IMR-90 (cell line): Measurements from ENCODE around the gene CENPN. TPM values are rescaled to one million over a fixed set of nuclear protein-coding genes. Genes with fewer than 3 reads are reported as not detected.

ENCODE experiments used
- ATAC-seq: fragments of 200-7000 bp; cut with Tn5 transposase; 2 replicates; pipeline ENCODE4 v1.9.1; 2020; ENCODE audit warnings: low read depth, mild to moderate bottlenecking, moderate library complexity
- BruUV-seq: library from RNA; stranded (reverse); fragments of 400-500 nt; replicated peaks from 2 replicates; lab custom pipeline; 2021; lab: Mats Ljungman, UMichigan
- CTCF ChIA-PET: fragments of 300-600 bp; formaldehyde crosslinking; extraction: SDS; loops from one replicate; lab custom pipeline; 2021; ENCODE audit warnings: antibody characterized with exemption; lab: Yijun Ruan, JAX
- POLR2A ChIA-PET: fragments of 300-600 bp; sonication (Branson Sonifier 250); formaldehyde crosslinking; loops from one replicate; lab custom pipeline; 2022; ENCODE audit warnings: antibody characterized with exemption; ENCODE audit not compliant: unreplicated experiment; lab: Charles Lee
- DNase-seq: peaks from one replicate; pipeline ENCODE4 v3.0.0; 2013
- H2AFZ ChIP-seq: replicated peaks from 2 replicates; pipeline ENCODE3; 2013; ENCODE audit warnings: low read length, mild to moderate bottlenecking; ENCODE audit not compliant: poor library complexity
- H2AK5ac ChIP-seq: 2 replicates; pipeline ENCODE4 v1.6.1; 2013; ENCODE audit warnings: low read depth, low read length, inconsistent platforms
- H2AK9ac ChIP-seq: replicated peaks from 2 replicates; pipeline ENCODE3; 2013; ENCODE audit warnings: mild to moderate bottlenecking, low read depth, low read length, moderate library complexity; ENCODE audit not compliant: poor library complexity
- H2BK120ac ChIP-seq: 2 replicates; pipeline ENCODE4 v1.6.1; 2013; ENCODE audit warnings: low read depth, low read length, inconsistent platforms
- H2BK15ac ChIP-seq: 3 replicates; pipeline ENCODE4 v1.6.1; 2013; ENCODE audit warnings: low read depth, low read length, inconsistent platforms
- H2BK20ac ChIP-seq: 2 replicates; pipeline ENCODE4 v1.6.1; 2013; ENCODE audit warnings: low read depth, mild to moderate bottlenecking, inconsistent platforms, low read length, moderate library complexity
- H2BK5ac ChIP-seq: 2 replicates; pipeline ENCODE4 v1.6.1; 2013; ENCODE audit warnings: mild to moderate bottlenecking, low read depth, low read length, inconsistent platforms; ENCODE audit not compliant: poor library complexity, severe bottlenecking
- H3K14ac ChIP-seq: replicated peaks from 2 replicates; pipeline ENCODE4 v1.6.1; 2013; ENCODE audit warnings: low read depth, low read length, inconsistent platforms
- H3K18ac ChIP-seq: 2 replicates; pipeline ENCODE4 v1.6.1; 2013; ENCODE audit warnings: low read depth, low read length, control low read depth
- H3K23ac ChIP-seq: 2 replicates; pipeline ENCODE4 v1.6.1; 2013; ENCODE audit warnings: low read depth, low read length, inconsistent platforms
- H3K27ac ChIP-seq: 2 replicates; pipeline ENCODE4 v1.5.1; 2013; ENCODE audit warnings: mild to moderate bottlenecking, control low read depth, low read length; ENCODE audit not compliant: insufficient read depth
- H3K27me3 ChIP-seq: 2 replicates; pipeline ENCODE4 v1.6.1; 2013; ENCODE audit warnings: low read length; ENCODE audit not compliant: control insufficient read depth, insufficient read depth
- H3K36me3 ChIP-seq: 2 replicates; pipeline ENCODE4 v1.6.1; 2013; ENCODE audit warnings: low read length, mixed read lengths; ENCODE audit not compliant: control insufficient read depth, insufficient read depth
- H3K4ac ChIP-seq: 2 replicates; pipeline ENCODE4 v1.6.1; 2013; ENCODE audit warnings: low read depth, low read length, inconsistent platforms
- H3K4me1 ChIP-seq: 2 replicates; pipeline ENCODE4 v1.6.1; 2013; ENCODE audit warnings: low read length, mixed read lengths; ENCODE audit not compliant: control insufficient read depth, insufficient read depth
- H3K4me2 ChIP-seq: 2 replicates; pipeline ENCODE4 v1.6.1; 2013; ENCODE audit warnings: low read depth, mild to moderate bottlenecking, control low read depth, low read length, moderate library complexity
- H3K4me3 ChIP-seq: 2 replicates; pipeline ENCODE4 v1.5.1; 2013; ENCODE audit warnings: low read depth, mild to moderate bottlenecking, control low read depth, low read length, moderate library complexity; ENCODE audit not compliant: insufficient read depth
- H3K56ac ChIP-seq: 2 replicates; pipeline ENCODE4 v1.6.1; 2013; ENCODE audit warnings: low read length, inconsistent platforms; ENCODE audit not compliant: insufficient read depth; ENCODE audit errors: extremely low read depth
- H3K79me1 ChIP-seq, 2 experiments: 2 replicates each; pipeline ENCODE4 v1.6.1; 2013; ENCODE audit warnings: low read length in 2 of 2, inconsistent platforms in 1 of 2, low read depth in 1 of 2
- H3K9ac ChIP-seq: 2 replicates; pipeline ENCODE4 v1.6.1; 2013; ENCODE audit warnings: low read depth, low read length, control low read depth
- H3K9me1 ChIP-seq: 2 replicates; pipeline ENCODE4 v1.6.1; 2013; ENCODE audit warnings: low read length, inconsistent platforms; ENCODE audit not compliant: insufficient read depth
- H3K9me3 ChIP-seq: 2 replicates; pipeline ENCODE4 v1.6.1; 2013; ENCODE audit warnings: low read length; ENCODE audit not compliant: control insufficient read depth, insufficient read depth
- H4K20me1 ChIP-seq: 2 replicates; pipeline ENCODE4 v1.6.1; 2013; ENCODE audit warnings: low read length, inconsistent platforms; ENCODE audit not compliant: insufficient read depth
- H4K5ac ChIP-seq: 2 replicates; pipeline ENCODE4 v1.6.1; 2013; ENCODE audit warnings: mild to moderate bottlenecking, low read depth, low read length, control low read depth
- H4K8ac ChIP-seq, 2 experiments: 2 replicates each; pipeline ENCODE4 v1.6.1; 2013; ENCODE audit warnings: low read depth in 2 of 2, low read length in 2 of 2, control low read depth in 1 of 2, inconsistent platforms in 1 of 2
- H4K91ac ChIP-seq: 2 replicates; pipeline ENCODE4 v1.6.1; 2013; ENCODE audit warnings: low read depth, low read length, inconsistent platforms; ENCODE audit not compliant: insufficient read depth
- BHLHE40 ChIP-seq: fragments of 150-350 bp; IDR thresholded peaks from 2 replicates; pipeline ENCODE4 v1.6.1; 2016; ENCODE audit warnings: mild to moderate bottlenecking, low read depth, low read length
- CEBPB ChIP-seq: IDR thresholded peaks from 2 replicates; pipeline ENCODE4 v1.6.1; 2012; ENCODE audit warnings: low read depth, low read length, improper control_type of control experiment
- CTCF ChIP-seq: conservative IDR thresholded peaks from 2 replicates; pipeline ENCODE4 v1.5.1; 2012; ENCODE audit warnings: mild to moderate bottlenecking, low read depth, low read length, improper control_type of control experiment
- ELK1 ChIP-seq: fragments of 150-350 bp; IDR thresholded peaks from 2 replicates; pipeline ENCODE4 v1.6.1; 2016; ENCODE audit warnings: low read depth, mild to moderate bottlenecking, low read length, moderate library complexity, borderline replicate concordance
- MAFK ChIP-seq: IDR thresholded peaks from 2 replicates; pipeline ENCODE4 v1.6.1; 2012; ENCODE audit warnings: low read depth, low read length, improper control_type of control experiment
- SMC3 ChIP-seq: fragments of 150-350 bp; IDR thresholded peaks from 2 replicates; pipeline ENCODE4 v1.6.1; 2016; ENCODE audit warnings: low read depth, mild to moderate bottlenecking, antibody characterized with exemption, low read length, moderate library complexity
- WGBS, 2 experiments: methylation state at CpG; one replicate each; pipeline versions ENCODE4 v1.1.5 to v1.1.7; 2013; ENCODE audit warnings: missing lambda C conversion rate in 2 of 2; ENCODE audit not compliant: insufficient read length in 1 of 2; ENCODE audit errors: extremely low coverage in 2 of 2; 5-methylcytosine and 5-hydroxymethylcytosine counted together
- dilution Hi-C: fragments of 300-500 bp; cut with HindIII; formaldehyde crosslinking; loops from one replicate; pipeline ENCODE4 v1.14.3; 2018; ENCODE audit warnings: low sequenced_read_pairs; ENCODE audit not compliant: unreplicated experiment
- in situ Hi-C: fragments of 300-500 bp; cut with MboI; formaldehyde crosslinking; loops from 3 replicates; pipeline ENCODE4 v1.14.3; 2019; ENCODE audit warnings: low sequenced_read_pairs, inconsistent platforms, mixed read lengths
- intact Hi-C: fragments of 100-400 bp; cut with micrococcal nuclease; formaldehyde crosslinking; loops from 2 replicates; pipeline ENCODE4 v1.10.0; 2022
- polyA plus RNA-seq, 3 experiments: library from polyadenylated mRNA; depleted of rRNA; stranded (reverse); fragments of >200 nt; gene quantifications; 2 replicates each; pipeline ENCODE4 v1.2.3, GENCODE V29; 2012; ENCODE audit warnings: low replicate concordance in 1 of 3
- total RNA-seq: library from RNA; depleted of rRNA; stranded (reverse); fragments of >200 nt; gene quantifications from 2 replicates; pipeline ENCODE4 v1.2.3, GENCODE V29; 2012

The CENPN gene
- total and polyA plus RNA-seq, 2 of the 4 experiments (the other 2 are of a cell fraction): 20.5 to 22.8 TPM

- Histone ChIP-seq H3K4me3 (no peak overlapping the region), H3K9ac (no peak overlapping the region), H4K20me1 (no peaks in the 10 kb centered on the region), H2AK9ac (no peak overlapping the region), H2BK15ac (no peak overlapping the region), H3K79me1 (no peaks in the 10 kb centered on the region; a peak in 1 of 4 replicates), H4K5ac (no peak overlapping the region), H3K9me1 (no peaks in the 10 kb centered on the region), H3K36me3 (no peaks in the 10 kb centered on the region), H3K23ac (no peak overlapping the region), H2BK20ac (no peak overlapping the region), H3K4ac (no peak overlapping the region), H3K27me3 (no peaks in the 10 kb centered on the region), H3K9me3 (no peaks in the 10 kb centered on the region), H4K91ac (no peak overlapping the region), H2AFZ (no peak overlapping the region), H2AK5ac (no peak overlapping the region), H2BK120ac (no peak overlapping the region), H3K4me2 (no peak overlapping the region), H3K18ac (no peak overlapping the region), H3K27ac (no peak overlapping the region), H2BK5ac (no peak overlapping the region), H3K14ac (no peak overlapping the region), H3K4me1 (no peaks in the 10 kb centered on the region), H4K8ac (no peak overlapping the region), H3K56ac (no peak overlapping the region)
- in situ Hi-C loops (no loop called here), dilution Hi-C loops (no loop called here), intact Hi-C loops (no loop called here)
- ChIA-PET POLR2A (no interaction called here), CTCF (no interaction called here)
- BruUV-seq: no TSS peak
- WGBS, 2 experiments: no CpG with 5 or more reads among the region's 4 CpGs
- TF ChIP-seq MAFK (no peak), SMC3 (no peak), ELK1 (no peak), BHLHE40 (no peak), CEBPB (no peak), CTCF (no peak)
- ATAC-seq (no peak), DNase-seq (no peak)
These were observed 40.4 kb upstream of the CENPN start for GRCh38 chr16:80966617-80967016.
